Esophagus squamous epithelium (tissue), 4 donors: ENCODE results near the gene TSHB.

Source experiments
- POLR2A ChIP-seq, 4 donors: fragments of 450-650 bp; IDR thresholded peaks; one replicate each; pipeline ENCODE4 v1.6.1; 2017; ENCODE audit warnings: antibody characterized with exemption in 4 of 4, mild to moderate bottlenecking in 4 of 4, moderate library complexity in 3 of 4
- TF ChIP-seq, protein P1 (sequence below), 6 experiments: fragments of 450-650 bp in 4 of 6; fragments of 200-600 bp in 2 of 6; sonication (generic) in 2 of 6; IDR thresholded peaks; one replicate each; pipeline ENCODE4 v1.5.1; 2016 to 2019; ENCODE audit warnings: antibody characterized with exemption in 6 of 6, mild to moderate bottlenecking in 4 of 6, moderate library complexity in 4 of 6

GRCh38 chr1:115078708-115079107, 49.1 kb downstream of the TSHB start:
- TF ChIP-seq, protein P1, sequence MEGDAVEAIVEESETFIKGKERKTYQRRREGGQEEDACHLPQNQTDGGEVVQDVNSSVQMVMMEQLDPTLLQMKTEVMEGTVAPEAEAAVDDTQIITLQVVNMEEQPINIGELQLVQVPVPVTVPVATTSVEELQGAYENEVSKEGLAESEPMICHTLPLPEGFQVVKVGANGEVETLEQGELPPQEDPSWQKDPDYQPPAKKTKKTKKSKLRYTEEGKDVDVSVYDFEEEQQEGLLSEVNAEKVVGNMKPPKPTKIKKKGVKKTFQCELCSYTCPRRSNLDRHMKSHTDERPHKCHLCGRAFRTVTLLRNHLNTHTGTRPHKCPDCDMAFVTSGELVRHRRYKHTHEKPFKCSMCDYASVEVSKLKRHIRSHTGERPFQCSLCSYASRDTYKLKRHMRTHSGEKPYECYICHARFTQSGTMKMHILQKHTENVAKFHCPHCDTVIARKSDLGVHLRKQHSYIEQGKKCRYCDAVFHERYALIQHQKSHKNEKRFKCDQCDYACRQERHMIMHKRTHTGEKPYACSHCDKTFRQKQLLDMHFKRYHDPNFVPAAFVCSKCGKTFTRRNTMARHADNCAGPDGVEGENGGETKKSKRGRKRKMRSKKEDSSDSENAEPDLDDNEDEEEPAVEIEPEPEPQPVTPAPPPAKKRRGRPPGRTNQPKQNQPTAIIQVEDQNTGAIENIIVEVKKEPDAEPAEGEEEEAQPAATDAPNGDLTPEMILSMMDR (IDR thresholded peaks at IDR 0.05): no peak
- no peak for TF ChIP-seq POLR2A (IDR thresholded peaks at IDR 0.05)
